ENCODE results near the gene CIB2.
"Not testable (repeated sequence)": the region's sequence is repeated elsewhere in the genome, so short reads cannot be mapped to it uniquely, and the experiment has no call there.

CIB2 gene

DNA sequence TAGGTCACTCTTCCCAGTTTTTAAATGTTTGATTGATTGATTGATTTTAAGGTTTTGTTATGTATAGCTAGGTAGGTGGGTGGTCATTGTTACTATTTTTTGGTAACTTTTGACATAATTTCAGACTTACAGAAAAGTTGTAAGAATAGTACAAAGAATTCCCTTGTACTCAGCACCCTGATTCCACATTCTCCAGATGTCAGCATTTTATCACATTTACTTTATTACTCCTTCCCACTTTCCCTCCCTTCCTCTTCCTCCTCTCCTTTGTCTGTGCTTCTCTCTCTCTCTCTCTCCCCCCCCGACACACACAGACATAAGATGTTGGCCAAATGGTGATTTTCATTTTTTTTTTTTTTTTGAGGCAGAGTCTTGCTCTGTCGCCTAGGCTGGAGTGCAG, 32.8 kb upstream of the CIB2 start:
- H3K27me3 ChIP-seq (ENCODE audit: control insufficient read depth, insufficient read depth, low read length), result no peaks in the 10 kb centered on the region
- H3K9ac ChIP-seq (ENCODE audit: low read length), result no peak overlapping the region
- no peaks in the 10 kb centered on the region for H3K9me3 ChIP-seq (ENCODE audit: control insufficient read depth, low read length)
- H3K4me3 ChIP-seq (ENCODE audit: low read length), result no peak overlapping the region
- H3K36me3 ChIP-seq (ENCODE audit: control insufficient read depth, insufficient read depth, low read length), result peaks cover 11% of the 10 kb centered on the region
- no peaks in the 10 kb centered on the region for H3K4me1 ChIP-seq (ENCODE audit: control insufficient read depth, insufficient read depth, low read length)

- Histone ChIP-seq H3K36me3 (ENCODE audit: control insufficient read depth, insufficient read depth, low read length) (peaks cover 7% of the 10 kb centered on the region), H3K9ac (ENCODE audit: low read length) (no peak overlapping the region), H3K4me1 (ENCODE audit: control insufficient read depth, insufficient read depth, low read length) (no peaks in the 10 kb centered on the region), H3K4me3 (ENCODE audit: low read length) (no peak overlapping the region), H3K9me3 (ENCODE audit: control insufficient read depth, low read length) (no peaks in the 10 kb centered on the region), H3K27me3 (ENCODE audit: control insufficient read depth, insufficient read depth, low read length) (no peaks in the 10 kb centered on the region)
Measured at GRCh38 chr15:78162038-78162437, 30.8 kb upstream of the CIB2 start.

GRCh38 chr15:78159395-78159794, 28.1 kb upstream of the CIB2 start:
- Histone ChIP-seq H3K9ac (ENCODE audit: low read length) (no peak overlapping the region), H3K4me3 (ENCODE audit: low read length) (no peak overlapping the region), H3K27me3 (ENCODE audit: control insufficient read depth, insufficient read depth, low read length) (no peaks in the 10 kb centered on the region), H3K4me1 (ENCODE audit: control insufficient read depth, insufficient read depth, low read length) (no peaks in the 10 kb centered on the region), H3K36me3 (ENCODE audit: control insufficient read depth, insufficient read depth, low read length) (no peaks in the 10 kb centered on the region), H3K9me3 (ENCODE audit: control insufficient read depth, low read length) (no peaks in the 10 kb centered on the region)

GRCh38 chr15:78157203-78157602, 26.0 kb upstream of the CIB2 start:
- no peak overlapping the region for H3K9ac ChIP-seq (ENCODE audit: low read length)
- no peaks in the 10 kb centered on the region for H3K27me3 ChIP-seq (ENCODE audit: control insufficient read depth, insufficient read depth, low read length)
- no peaks in the 10 kb centered on the region for H3K4me1 ChIP-seq (ENCODE audit: control insufficient read depth, insufficient read depth, low read length)
- H3K36me3 ChIP-seq (ENCODE audit: control insufficient read depth, insufficient read depth, low read length), result no peaks in the 10 kb centered on the region
- H3K9me3 ChIP-seq (ENCODE audit: control insufficient read depth, low read length), result no peaks in the 10 kb centered on the region
- H3K4me3 ChIP-seq (ENCODE audit: low read length), result no peak overlapping the region

DNA sequence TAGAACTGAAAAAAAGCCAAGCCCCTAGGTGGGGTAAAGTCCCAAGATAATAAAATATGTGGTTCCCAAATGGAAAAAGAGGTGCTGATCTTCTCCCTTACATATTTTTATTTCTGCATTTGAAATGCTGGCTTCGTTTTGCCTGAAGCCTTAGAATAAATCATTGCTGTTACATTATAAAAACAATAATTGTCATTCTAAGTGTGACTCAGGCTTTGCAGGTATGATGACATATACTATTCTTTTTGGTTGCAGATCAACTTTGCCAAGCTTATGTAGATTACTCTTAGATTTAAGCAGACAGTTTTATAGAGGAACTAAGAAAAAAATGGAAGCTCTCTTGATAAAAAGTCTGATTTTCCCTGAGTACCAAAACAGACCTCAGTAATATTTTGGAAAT, 25.4 kb upstream of the CIB2 start:
- no peaks in the 10 kb centered on the region for H3K9me3 ChIP-seq (ENCODE audit: control insufficient read depth, low read length)
- no peak overlapping the region for H3K4me3 ChIP-seq (ENCODE audit: low read length)
- no peaks in the 10 kb centered on the region for H3K4me1 ChIP-seq (ENCODE audit: control insufficient read depth, insufficient read depth, low read length)
- H3K36me3 ChIP-seq (ENCODE audit: control insufficient read depth, insufficient read depth, low read length), result no peaks in the 10 kb centered on the region
- H3K9ac ChIP-seq (ENCODE audit: low read length), result no peak overlapping the region
- no peaks in the 10 kb centered on the region for H3K27me3 ChIP-seq (ENCODE audit: control insufficient read depth, insufficient read depth, low read length)

GRCh38 chr15:78155355-78155939, 24.2 kb upstream of the CIB2 start:
- no peak overlapping the region for H3K9ac ChIP-seq (ENCODE audit: low read length)
- H3K4me3 ChIP-seq (ENCODE audit: low read length), result no peak overlapping the region
- H3K36me3 ChIP-seq (ENCODE audit: control insufficient read depth, insufficient read depth, low read length), result no peaks in the 10 kb centered on the region
- H3K4me1 ChIP-seq (ENCODE audit: control insufficient read depth, insufficient read depth, low read length), result peaks cover under 1% of the 10 kb centered on the region
- no peaks in the 10 kb centered on the region for H3K27me3 ChIP-seq (ENCODE audit: control insufficient read depth, insufficient read depth, low read length)
- H3K9me3 ChIP-seq (ENCODE audit: control insufficient read depth, low read length), result no peaks in the 10 kb centered on the region

- Histone ChIP-seq H3K4me1 (ENCODE audit: control insufficient read depth, insufficient read depth, low read length) (peaks cover 6% of the 10 kb centered on the region), H3K36me3 (ENCODE audit: control insufficient read depth, insufficient read depth, low read length) (no peaks in the 10 kb centered on the region), H3K9me3 (ENCODE audit: control insufficient read depth, low read length) (no peaks in the 10 kb centered on the region), H3K4me3 (ENCODE audit: low read length) (no peak overlapping the region), H3K9ac (ENCODE audit: low read length) (no peak overlapping the region), H3K27me3 (ENCODE audit: control insufficient read depth, insufficient read depth, low read length) (no peaks in the 10 kb centered on the region)
Measured at GRCh38 chr15:78154955-78155354, 23.7 kb upstream of the CIB2 start.

DNA sequence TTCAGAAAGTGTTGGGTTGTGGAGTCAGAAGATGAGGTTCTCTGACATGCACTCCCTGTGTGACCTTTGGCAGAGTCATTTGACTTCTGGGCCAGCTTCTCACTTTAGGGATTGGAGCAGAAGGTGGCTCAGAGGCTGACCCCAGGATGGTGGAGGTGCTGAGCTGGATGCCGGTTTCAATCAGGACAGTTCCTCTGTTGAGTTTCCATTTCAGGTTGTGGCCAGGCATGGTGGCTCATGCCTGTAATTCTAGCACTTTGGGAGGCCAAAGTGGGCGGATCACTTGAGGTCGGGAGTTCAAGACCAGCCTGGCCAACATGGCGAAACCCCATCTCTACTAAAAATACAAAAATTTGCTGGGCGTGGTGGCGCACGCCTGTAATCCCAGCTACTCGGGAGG, 19.8 kb upstream of the CIB2 start:
- not testable (repeated sequence) for H3K4me3 ChIP-seq (ENCODE audit: low read length); H3K9me3 ChIP-seq (ENCODE audit: control insufficient read depth, low read length); H3K27me3 ChIP-seq (ENCODE audit: control insufficient read depth, insufficient read depth, low read length); H3K9ac ChIP-seq (ENCODE audit: low read length); H3K36me3 ChIP-seq (ENCODE audit: control insufficient read depth, insufficient read depth, low read length)
- peaks cover 24% of the 10 kb centered on the region for H3K4me1 ChIP-seq (ENCODE audit: control insufficient read depth, insufficient read depth, low read length)

DNA sequence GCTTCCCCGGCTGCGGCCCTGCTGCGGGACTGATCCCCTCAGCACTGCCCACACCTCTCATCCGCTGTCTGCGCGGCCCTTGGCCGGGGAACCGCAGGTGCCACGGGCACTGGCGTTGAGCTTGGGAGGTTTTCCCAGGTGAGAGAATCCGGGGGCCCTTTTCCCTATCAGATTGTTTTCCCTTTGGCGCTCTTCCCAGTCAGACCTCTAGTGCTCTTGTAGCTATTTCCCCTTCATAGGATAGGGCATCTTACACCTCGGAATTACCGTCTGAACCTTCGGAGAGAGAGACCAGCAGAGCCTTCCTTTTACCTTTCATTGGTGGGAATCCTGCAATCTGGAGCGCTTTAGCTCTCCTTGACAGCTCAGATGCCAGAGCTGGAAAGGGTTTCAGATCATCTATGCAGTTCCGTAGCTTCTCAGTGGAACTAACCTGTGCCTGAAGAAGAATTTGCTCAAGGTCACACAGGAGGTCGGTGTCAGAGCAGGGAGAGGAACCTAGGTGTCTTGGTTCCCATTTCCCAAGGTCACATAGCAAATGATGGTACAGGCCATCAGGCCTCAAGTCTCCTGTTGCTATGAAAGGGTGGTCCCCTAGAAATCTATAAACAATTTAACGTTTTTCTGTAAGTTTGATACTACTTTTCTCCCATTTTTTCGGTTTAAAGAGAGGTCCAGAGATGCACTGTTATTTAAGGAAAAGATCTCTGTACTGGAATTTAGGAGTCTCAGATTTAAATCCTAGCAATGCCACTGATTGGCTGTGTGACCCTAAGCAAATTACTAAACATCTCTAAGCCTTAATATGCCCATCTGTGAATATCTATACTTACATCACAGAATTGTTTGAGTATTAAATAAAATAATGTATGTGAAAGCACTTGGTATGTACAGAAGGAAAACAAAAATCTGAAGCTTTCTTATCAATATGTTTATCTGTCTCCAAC, 18.8 kb upstream of the CIB2 start:
- H3K9me3 ChIP-seq (ENCODE audit: control insufficient read depth, low read length), result no peaks in the 10 kb centered on the region
- no peaks in the 10 kb centered on the region for H3K27me3 ChIP-seq (ENCODE audit: control insufficient read depth, insufficient read depth, low read length)
- H3K4me1 ChIP-seq (ENCODE audit: control insufficient read depth, insufficient read depth, low read length), result peaks cover 24% of the 10 kb centered on the region
- H3K4me3 ChIP-seq (ENCODE audit: low read length), result peak overlapping the region; percentile 67
- H3K9ac ChIP-seq (ENCODE audit: low read length), result peak overlapping the region; percentile 72
- H3K36me3 ChIP-seq (ENCODE audit: control insufficient read depth, insufficient read depth, low read length), result no peaks in the 10 kb centered on the region

- Histone ChIP-seq H3K27me3 (ENCODE audit: control insufficient read depth, insufficient read depth, low read length) (no peaks in the 10 kb centered on the region), H3K9me3 (ENCODE audit: control insufficient read depth, low read length) (no peaks in the 10 kb centered on the region), H3K4me1 (ENCODE audit: control insufficient read depth, insufficient read depth, low read length) (peaks cover 24% of the 10 kb centered on the region), H3K9ac (ENCODE audit: low read length) (peak within 1 kb of the TSS; percentile 72), H3K4me3 (ENCODE audit: low read length) (peak within 1 kb of the TSS; percentile 67), H3K36me3 (ENCODE audit: control insufficient read depth, insufficient read depth, low read length) (no peaks in the 10 kb centered on the region)
Measured at GRCh38 chr15:78149068-78149804, 18.0 kb upstream of the CIB2 start, which contains the start of gene IDH3A. Gene IDH3A (plus strand): TSS chr15:78149362. CDS start chr15:78149404, 42 bp downstream.

DNA sequence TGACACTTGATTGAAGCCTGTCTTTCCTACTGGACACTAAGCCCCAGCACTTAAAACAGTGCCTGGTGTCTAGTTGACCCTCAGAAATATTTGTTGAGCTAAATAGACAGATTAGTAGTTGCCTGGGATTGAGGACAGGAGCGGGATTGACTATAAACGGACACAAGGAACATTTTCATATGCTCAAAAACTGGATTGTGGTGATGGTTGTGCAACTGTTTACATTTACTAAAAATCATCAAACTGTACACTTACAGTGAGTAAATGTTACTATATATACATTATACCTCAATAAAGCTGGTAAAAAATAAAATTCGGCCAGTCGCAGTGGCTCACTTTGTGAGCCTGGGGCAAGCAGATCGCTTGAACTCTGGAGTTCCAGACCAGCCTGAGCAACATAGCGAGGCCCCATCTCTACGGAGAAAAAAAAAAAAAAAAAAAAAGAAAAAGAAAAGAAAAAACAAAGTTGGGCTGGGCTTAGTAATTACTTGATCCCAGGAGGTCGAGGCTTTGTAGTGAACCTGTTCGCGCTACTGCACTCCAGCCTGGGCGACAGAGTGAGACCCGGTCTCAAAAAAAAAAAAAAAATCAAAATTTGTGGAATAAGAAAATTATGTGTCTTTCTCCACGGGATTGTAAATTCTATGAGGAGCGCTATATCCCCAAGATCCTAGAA, 17.3 kb upstream of the CIB2 start:
- Histone ChIP-seq H3K9ac (ENCODE audit: low read length) (peak overlapping the region; percentile 72), H3K4me1 (ENCODE audit: control insufficient read depth, insufficient read depth, low read length) (peaks cover 24% of the 10 kb centered on the region), H3K4me3 (ENCODE audit: low read length) (peak overlapping the region; percentile 34), H3K36me3 (ENCODE audit: control insufficient read depth, insufficient read depth, low read length) (no peaks in the 10 kb centered on the region), H3K9me3 (ENCODE audit: control insufficient read depth, low read length) (no peaks in the 10 kb centered on the region), H3K27me3 (ENCODE audit: control insufficient read depth, insufficient read depth, low read length) (no peaks in the 10 kb centered on the region)

Measured in mucosa of stomach (tissue), 1 donor.